Muscle of arm (tissue), 14 donors: ENCODE data around the gene RGS12. TPM values are rescaled to one million over a fixed set of nuclear protein-coding genes. Genes with fewer than 3 reads are reported as not detected.

Experiments used
- DNase-seq: peaks from one replicate; pipeline ENCODE4 v3.0.0-alpha.2; 2013
- long read RNA-seq, 11 donors: transcript quantifications; one replicate each; lab custom pipeline, GENCODE V29; 2026
- polyA plus RNA-seq, 12 donors: library from polyadenylated mRNA; unstranded; fragments of 120-200 nt; gene quantifications; one replicate each; pipeline ENCODE4 v1.2.1, GENCODE V29; 2013; ENCODE audit not compliant: insufficient read length in 12 of 12

Gene RGS12, protein sequence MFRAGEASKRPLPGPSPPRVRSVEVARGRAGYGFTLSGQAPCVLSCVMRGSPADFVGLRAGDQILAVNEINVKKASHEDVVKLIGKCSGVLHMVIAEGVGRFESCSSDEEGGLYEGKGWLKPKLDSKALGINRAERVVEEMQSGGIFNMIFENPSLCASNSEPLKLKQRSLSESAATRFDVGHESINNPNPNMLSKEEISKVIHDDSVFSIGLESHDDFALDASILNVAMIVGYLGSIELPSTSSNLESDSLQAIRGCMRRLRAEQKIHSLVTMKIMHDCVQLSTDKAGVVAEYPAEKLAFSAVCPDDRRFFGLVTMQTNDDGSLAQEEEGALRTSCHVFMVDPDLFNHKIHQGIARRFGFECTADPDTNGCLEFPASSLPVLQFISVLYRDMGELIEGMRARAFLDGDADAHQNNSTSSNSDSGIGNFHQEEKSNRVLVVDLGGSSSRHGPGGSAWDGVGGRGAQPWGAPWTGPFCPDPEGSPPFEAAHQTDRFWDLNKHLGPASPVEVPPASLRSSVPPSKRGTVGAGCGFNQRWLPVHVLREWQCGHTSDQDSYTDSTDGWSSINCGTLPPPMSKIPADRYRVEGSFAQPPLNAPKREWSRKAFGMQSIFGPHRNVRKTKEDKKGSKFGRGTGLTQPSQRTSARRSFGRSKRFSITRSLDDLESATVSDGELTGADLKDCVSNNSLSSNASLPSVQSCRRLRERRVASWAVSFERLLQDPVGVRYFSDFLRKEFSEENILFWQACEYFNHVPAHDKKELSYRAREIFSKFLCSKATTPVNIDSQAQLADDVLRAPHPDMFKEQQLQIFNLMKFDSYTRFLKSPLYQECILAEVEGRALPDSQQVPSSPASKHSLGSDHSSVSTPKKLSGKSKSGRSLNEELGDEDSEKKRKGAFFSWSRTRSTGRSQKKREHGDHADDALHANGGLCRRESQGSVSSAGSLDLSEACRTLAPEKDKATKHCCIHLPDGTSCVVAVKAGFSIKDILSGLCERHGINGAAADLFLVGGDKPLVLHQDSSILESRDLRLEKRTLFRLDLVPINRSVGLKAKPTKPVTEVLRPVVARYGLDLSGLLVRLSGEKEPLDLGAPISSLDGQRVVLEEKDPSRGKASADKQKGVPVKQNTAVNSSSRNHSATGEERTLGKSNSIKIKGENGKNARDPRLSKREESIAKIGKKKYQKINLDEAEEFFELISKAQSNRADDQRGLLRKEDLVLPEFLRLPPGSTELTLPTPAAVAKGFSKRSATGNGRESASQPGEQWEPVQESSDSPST (N-terminal part only)
- polyA plus RNA-seq = 10 to 100 TPM in 11 of 12 donors, not detected in 1; 23.2 to 50.7 (median 32.0) TPM
- long read RNA-seq, donor 1, partial matches to known transcripts = 19 of 19 reads
- long read RNA-seq, donor 1, other reads (novel, unspliced or antisense) = 0 of 19 reads
- long read RNA-seq, donor 2, partial matches to known transcripts = 0 of 2 reads
- long read RNA-seq, donor 2, other reads (novel, unspliced or antisense) = 0 of 2 reads
- long read RNA-seq, donor 3 = 0 reads
- long read RNA-seq, donor 4 = 0 reads
- long read RNA-seq, donor 5, partial matches to known transcripts = 0 of 2 reads
- long read RNA-seq, donor 5, other reads (novel, unspliced or antisense) = 0 of 2 reads
- long read RNA-seq, donor 6 = 0 reads
- long read RNA-seq, donor 7 = 0 reads
- long read RNA-seq, donor 8, partial matches to known transcripts = 0 of 7 reads
- long read RNA-seq, donor 8, other reads (novel, unspliced or antisense) = 6 of 7 reads
- long read RNA-seq, donor 9 = 0 reads
- long read RNA-seq, donor 10 = 0 reads
- long read RNA-seq, donor 11, full-length matches to known transcripts = 1 of 1 reads
- long read RNA-seq, donor 11, partial matches to known transcripts = 0 of 1 reads
- long read RNA-seq, donor 11, other reads (novel, unspliced or antisense) = 0 of 1 reads

GRCh38 chr4:3292571-3293400 is at the start of gene RGS12:
TSS of gene RGS12 (plus strand) at chr4:3293021. CDS start at chr4:3316171, 23,150 bp downstream.
- peak; percentile 93 for DNase-seq

DNA sequence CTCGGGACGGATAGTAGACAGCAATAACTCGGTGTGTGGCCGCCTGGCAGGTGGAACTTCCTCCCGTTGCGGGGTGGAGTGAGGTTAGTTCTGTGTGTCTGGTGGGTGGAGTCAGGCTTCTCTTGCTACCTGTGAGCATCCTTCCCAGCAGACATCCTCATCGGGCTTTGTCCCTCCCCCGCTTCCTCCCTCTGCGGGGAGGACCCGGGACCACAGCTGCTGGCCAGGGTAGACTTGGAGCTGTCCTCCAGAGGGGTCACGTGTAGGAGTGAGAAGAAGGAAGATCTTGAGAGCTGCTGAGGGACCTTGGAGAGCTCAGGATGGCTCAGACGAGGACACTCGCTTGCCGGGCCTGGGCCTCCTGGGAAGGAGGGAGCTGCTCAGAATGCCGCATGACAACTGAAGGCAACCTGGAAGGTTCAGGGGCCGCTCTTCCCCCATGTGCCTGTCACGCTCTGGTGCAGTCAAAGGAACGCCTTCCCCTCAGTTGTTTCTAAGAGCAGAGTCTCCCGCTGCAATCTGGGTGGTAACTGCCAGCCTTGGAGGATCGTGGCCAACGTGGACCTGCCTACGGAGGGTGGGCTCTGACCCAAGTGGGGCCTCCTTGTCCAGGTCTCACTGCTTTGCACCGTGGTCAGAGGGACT is 49.6 kb upstream of the RGS12 start:
- DNase-seq = no peak

- DNase-seq = no peak
Observed at GRCh38 chr4:3244002-3244401, 48.8 kb upstream of the RGS12 start.

- no peak for DNase-seq
Observed at GRCh38 chr4:3244747-3245146, 48.1 kb upstream of the RGS12 start.

DNA sequence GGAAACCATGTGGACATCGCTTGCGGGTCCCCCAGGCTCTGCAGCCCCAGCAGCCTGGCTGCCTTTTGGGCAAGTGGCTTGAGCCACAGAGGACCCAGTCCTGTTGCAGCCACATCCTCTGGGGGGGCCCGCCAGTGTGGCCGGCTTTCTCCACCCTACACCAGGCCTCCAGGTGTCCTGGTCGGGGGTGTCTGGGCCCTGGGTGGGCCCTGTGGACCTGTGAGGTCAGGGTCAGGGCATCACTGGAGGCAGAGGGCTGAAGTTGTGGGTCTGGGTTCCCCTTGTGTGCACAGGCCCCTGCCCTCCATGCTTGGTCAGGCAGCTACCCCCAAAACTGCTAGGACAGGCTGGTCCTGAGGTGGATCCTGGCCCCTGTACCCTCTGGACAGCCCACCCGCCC is 47.1 kb upstream of the RGS12 start:
- no peak for DNase-seq

DNA sequence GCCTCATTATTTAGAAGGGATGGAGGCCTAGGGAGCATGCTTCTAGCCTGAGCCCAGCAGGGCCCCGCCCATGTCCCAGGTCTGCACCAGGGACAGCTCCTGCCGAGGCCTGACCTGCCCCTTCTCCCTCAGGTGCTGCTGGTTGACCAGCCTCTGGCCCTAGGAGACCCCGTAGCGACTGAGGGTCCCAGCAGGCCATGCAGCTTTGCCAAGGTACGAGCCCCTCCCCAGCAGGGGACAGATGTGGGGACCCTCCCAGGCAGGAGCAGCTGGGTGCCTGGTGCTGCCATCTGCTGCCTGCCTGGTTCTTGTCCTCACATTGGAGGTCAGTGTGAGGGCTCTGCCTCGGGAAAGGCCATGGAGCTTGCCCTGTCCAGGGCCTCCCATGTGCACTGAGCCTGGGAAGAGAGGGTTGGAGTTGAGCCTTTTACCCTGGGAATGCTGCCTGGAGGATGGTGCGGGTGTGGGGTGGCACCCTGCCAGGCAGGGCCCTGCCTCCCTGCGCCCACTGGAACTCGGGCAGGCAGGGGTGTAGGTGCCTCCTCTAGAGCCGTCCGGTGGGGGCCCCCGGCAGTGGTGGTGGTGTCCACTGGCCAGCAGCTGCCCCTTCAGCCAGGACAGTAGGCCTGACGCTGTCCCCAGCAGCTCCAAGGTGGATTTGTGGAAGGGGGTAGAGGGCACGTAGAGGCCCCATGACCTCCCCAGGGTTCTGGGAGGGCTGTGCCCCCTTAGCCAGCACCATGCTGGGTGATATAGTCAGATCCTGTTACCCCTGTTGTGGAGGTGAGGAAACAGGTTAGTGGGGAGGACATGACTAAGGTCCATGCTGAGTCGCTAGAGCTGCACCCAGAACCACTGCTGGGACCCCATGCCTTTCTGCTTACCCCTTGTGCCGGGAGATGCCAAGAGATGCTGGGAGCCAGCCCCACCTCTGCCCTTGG is 46.1 kb upstream of the RGS12 start:
- no peak for DNase-seq

- DNase-seq = no peak
Observed at GRCh38 chr4:3247399-3248177, 45.2 kb upstream of the RGS12 start.

DNA sequence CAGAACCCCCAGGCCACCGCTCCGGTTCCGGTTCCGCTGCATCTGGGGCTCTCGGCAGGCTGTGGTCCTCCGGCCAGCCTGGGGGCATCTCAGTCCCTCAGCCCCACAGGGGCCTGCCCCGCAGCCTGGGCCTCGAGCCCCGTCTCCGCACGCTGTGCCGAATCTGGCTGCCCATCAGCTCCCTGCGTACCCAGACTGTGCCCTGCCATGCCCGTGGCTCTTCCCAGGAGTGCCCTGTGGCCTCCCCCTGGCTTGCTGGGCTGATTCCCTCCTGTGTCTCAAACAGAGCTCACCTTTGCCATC is 44.7 kb upstream of the RGS12 start:
- no peak for DNase-seq

DNA sequence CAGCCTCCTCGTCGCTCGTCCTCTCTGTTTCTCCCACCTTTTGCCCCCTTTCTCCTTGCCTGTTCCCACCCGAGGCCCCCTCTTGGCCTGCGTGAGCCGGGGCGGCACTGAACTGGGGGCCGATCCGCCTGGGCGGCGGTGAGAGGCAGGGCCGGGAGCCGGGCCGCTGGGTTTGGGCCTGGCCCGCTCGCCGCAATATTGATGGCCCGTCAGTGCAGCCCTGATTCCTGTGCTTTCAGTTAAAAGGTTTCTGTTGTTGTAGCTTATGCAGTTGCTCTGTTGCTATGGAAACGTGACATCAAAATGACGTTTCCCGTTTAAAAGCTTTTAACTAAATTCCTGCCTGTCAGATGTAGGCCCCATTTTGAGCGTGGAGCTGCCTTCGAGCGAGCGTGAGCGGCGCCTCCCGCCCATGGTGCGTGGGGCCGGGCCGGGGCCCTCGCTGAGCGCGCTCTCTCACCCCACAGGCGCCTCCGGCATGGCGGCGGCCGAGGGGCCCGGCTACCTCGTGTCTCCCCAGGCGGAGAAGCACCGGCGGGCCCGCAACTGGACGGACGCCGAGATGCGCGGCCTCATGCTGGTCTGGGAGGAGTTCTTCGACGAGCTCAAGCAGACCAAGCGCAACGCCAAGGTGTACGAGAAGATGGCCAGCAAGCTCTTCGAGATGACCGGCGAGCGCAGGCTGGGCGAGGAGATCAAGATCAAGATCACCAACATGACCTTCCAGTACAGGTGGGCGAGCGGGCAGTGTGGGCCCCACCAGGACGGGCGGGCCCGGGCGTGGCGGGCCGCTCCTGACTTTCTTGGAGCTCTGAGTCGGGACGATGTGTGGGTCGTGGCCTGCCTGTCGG is 43.8 kb upstream of the RGS12 start, which contains the start of gene MSANTD1:
TSS of gene MSANTD1 (plus strand) at position 349 of the 851 bp plus-strand sequence. CDS start at position 413, 64 bp downstream.
- peak; percentile 51 for DNase-seq

- DNase-seq = no peak
Observed at GRCh38 chr4:3249711-3250437, 42.9 kb upstream of the RGS12 start.

GRCh38 chr4:3250438-3250955 is 42.3 kb upstream of the RGS12 start:
- DNase-seq = no peak

- no peak for DNase-seq
Observed at GRCh38 chr4:3250956-3251690, 41.7 kb upstream of the RGS12 start.

GRCh38 chr4:3251691-3252479 is 40.9 kb upstream of the RGS12 start:
- no peak for DNase-seq

DNA sequence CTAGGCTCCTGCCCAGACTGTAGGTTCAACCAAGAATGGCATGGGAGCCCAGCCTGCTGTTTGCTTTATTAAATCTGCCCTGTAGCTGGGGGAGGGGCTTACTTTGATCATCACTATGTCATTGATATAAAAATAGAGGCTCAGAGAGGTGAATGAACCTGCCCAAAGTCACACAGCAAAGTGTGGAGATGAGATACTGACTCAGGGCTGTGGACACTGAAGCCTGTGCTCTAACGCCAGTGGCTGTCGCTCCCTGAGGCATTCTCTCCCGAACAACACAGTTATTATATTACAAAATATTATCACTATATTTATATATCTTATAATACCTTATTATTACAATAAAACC is 40.4 kb upstream of the RGS12 start:
- no peak for DNase-seq
